Naive thymus-derived CD4-positive, alpha-beta T cell (primary cell): Measurements from ENCODE around the gene CRYBG2. TPM values are rescaled to one million over a fixed set of nuclear protein-coding genes. Genes with fewer than 3 reads are reported as not detected.
A peak's percentile ranks its signal among the peaks of the same experiment; 100 is the strongest.

Experiments used
- ATAC-seq: fragments of 150-1000 bp; cut with Tn5 transposase; 2 replicates; pipeline ENCODE4 v1.10.0; 2021; ENCODE audit warnings: mild to moderate bottlenecking, moderate library complexity
- CTCF ChIA-PET: fragments of 350-600 bp; sonication (Branson Sonifier 250); formaldehyde crosslinking; loops from one replicate; lab custom pipeline; 2021; ENCODE audit warnings: antibody characterized with exemption; lab: Charles Lee
- POLR2A ChIA-PET: fragments of 350-600 bp; sonication (Branson Sonifier 250); formaldehyde crosslinking; loops from one replicate; lab custom pipeline; 2021; ENCODE audit warnings: antibody characterized with exemption, inconsistent platforms; lab: Charles Lee
- DNase-seq, 9 donors: peaks; one replicate each; pipeline versions ENCODE4 v3.0.0 to v3.0.0-alpha.2; 2020 to 2022; ENCODE audit warnings: mixed read lengths in 1 of 9
- H3K27ac ChIP-seq: one replicate; pipeline ENCODE4 v1.7.0; 2013; ENCODE audit warnings: mild to moderate bottlenecking, low read depth, low read length, moderate library complexity
- H3K27me3 ChIP-seq, 2 donors: one replicate each; pipeline ENCODE4 v1.7.0; 2013; ENCODE audit warnings: low read length in 2 of 2, mild to moderate bottlenecking in 2 of 2, moderate library complexity in 2 of 2; ENCODE audit not compliant: control insufficient read depth in 2 of 2, insufficient read depth in 2 of 2
- H3K36me3 ChIP-seq, 3 experiments: 1 replicate in 2 of 3; 2 replicates in 1 of 3; pipeline ENCODE4 v1.7.0; 2013; ENCODE audit warnings: low read length in 3 of 3, mild to moderate bottlenecking in 3 of 3, moderate library complexity in 1 of 3; ENCODE audit not compliant: insufficient read depth in 3 of 3, control insufficient read depth in 2 of 3
- H3K4me1 ChIP-seq, 2 donors: one replicate each; pipeline ENCODE4 v1.7.0; 2013; ENCODE audit warnings: low read length in 2 of 2, mild to moderate bottlenecking in 2 of 2, moderate library complexity in 1 of 2; ENCODE audit not compliant: control insufficient read depth in 2 of 2, insufficient read depth in 2 of 2
- H3K4me3 ChIP-seq: 2 replicates; pipeline ENCODE4 v1.7.0; 2013; ENCODE audit warnings: mild to moderate bottlenecking, low read length
- H3K9me3 ChIP-seq, 3 experiments: 1 replicate in 2 of 3; 2 replicates in 1 of 3; pipeline ENCODE4 v1.7.0; 2013; ENCODE audit warnings: low read length in 3 of 3; ENCODE audit not compliant: control insufficient read depth in 2 of 3
- H3K27ac Mint-ChIP-seq, 9 donors: one replicate each; pipeline ENCODE4 v1.8.0; 2020 to 2022; ENCODE audit warnings: mixed read lengths in 9 of 9, mild to moderate bottlenecking in 8 of 9, moderate library complexity in 5 of 9, inconsistent platforms in 2 of 9
- H3K27me3 Mint-ChIP-seq, 5 donors: one replicate each; pipeline ENCODE4 v1.8.0; 2021 to 2022; ENCODE audit warnings: mixed read lengths in 5 of 5, mild to moderate bottlenecking in 1 of 5
- H3K36me3 Mint-ChIP-seq, 5 donors: one replicate each; pipeline ENCODE4 v1.8.0; 2020 to 2022; ENCODE audit warnings: mixed read lengths in 5 of 5, mild to moderate bottlenecking in 3 of 5, inconsistent platforms in 1 of 5
- H3K4me1 Mint-ChIP-seq, 7 donors: one replicate each; pipeline ENCODE4 v1.8.0; 2020 to 2022; ENCODE audit warnings: mixed read lengths in 7 of 7, mild to moderate bottlenecking in 3 of 7, inconsistent platforms in 1 of 7
- H3K4me3 Mint-ChIP-seq, 10 donors: one replicate each; pipeline ENCODE4 v1.8.0; 2020 to 2022; ENCODE audit warnings: mild to moderate bottlenecking in 10 of 10, mixed read lengths in 10 of 10, moderate library complexity in 6 of 10, inconsistent platforms in 2 of 10
- H3K9me3 Mint-ChIP-seq, 11 donors: one replicate each; pipeline ENCODE4 v1.8.0; 2020 to 2022; ENCODE audit warnings: mixed read lengths in 11 of 11, mild to moderate bottlenecking in 4 of 11, inconsistent platforms in 1 of 11, moderate library complexity in 1 of 11
- intact Hi-C, 2 donors: fragments of 100-400 bp; cut with micrococcal nuclease; formaldehyde crosslinking; loops; one replicate each; pipeline ENCODE4 v1.15.1; 2023
- polyA plus RNA-seq, 2 donors: library from polyadenylated mRNA; unstranded; fragments of 300-500 nt; fragmentation: Illumina TruSeq; gene quantifications; one replicate each; pipeline ENCODE4 v1.2.3, GENCODE V29; 2021
- total RNA-seq, 6 experiments: library from RNA in 5 of 6; stranded (reverse) in 5 of 6; gene quantifications; 1 replicate in 5 of 6; 2 replicates in 1 of 6; pipeline ENCODE4 v1.2.3 and lab custom pipeline; 2021 to 2026

The CRYBG2 gene
- total and polyA plus RNA-seq, 7 experiments from 2014 or later, result 0.59 to 1.5 (median 1.1) TPM; not detected in 2

DNA sequence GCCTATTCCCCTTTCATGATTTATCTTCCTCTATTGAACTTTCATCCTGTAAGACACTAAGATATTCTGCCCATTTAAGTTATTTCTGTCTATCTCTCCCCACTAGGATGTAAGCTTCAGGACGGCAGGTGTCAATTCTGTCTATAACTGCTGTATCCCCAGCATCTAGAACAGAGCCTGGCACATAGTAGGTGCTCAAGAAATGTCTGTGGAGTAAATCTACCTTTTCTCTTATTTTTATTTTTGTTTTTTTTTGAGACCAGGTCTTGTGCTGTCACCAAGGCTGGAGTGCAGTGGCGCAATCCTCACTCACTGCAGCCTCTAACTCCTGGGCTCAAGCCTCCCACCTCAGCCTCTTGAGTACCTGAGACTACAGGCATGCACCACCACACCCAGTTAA, 30.5 kb downstream of the CRYBG2 start:
- H3K27ac ChIP-seq, result peak overlapping the region; percentile 31
- ChIA-PET CTCF (interaction anchor here (1.9 to 19.8 kb wide), 3 partner anchors 40 to 68 kb away, joined by 7 to 541 read pairs (median 26); partner anchors contain the start of gene SH3BGRL3), POLR2A (interaction anchor here (0.6 to 35.3 kb wide), 10 partner anchors 8 to 154 kb away, joined by 3 to 1967 read pairs (median 8); partner anchors contain the start of genes SH3BGRL3, UBXN11, ZNF593 and ZNF683)
- peaks cover 10 to 45% (median 24%) of the 10 kb centered on the region in 5 donors for H3K36me3 Mint-ChIP-seq
- no peaks in the 10 kb centered on the region for H3K9me3 Mint-ChIP-seq
- no peaks in the 10 kb centered on the region for H3K27me3 Mint-ChIP-seq
- ATAC-seq (no peak), DNase-seq (no peak)
- intact Hi-C loops, result no loop called here
- peak overlapping the region in 3 of 10 donors; percentile 42 to 99 (median 79) for H3K4me3 Mint-ChIP-seq
- H3K27ac Mint-ChIP-seq, result peak overlapping the region in 8 of 9 donors; percentile 34 to 94 (median 80)
- peaks cover 27 to 34% of the 10 kb centered on the region in 2 donors for H3K4me1 ChIP-seq
- H3K27me3 ChIP-seq, result no peaks in the 10 kb centered on the region
- no peaks in the 10 kb centered on the region for H3K9me3 ChIP-seq
- H3K36me3 ChIP-seq, result peaks cover 0 to 46% (median 20%) of the 10 kb centered on the region in 3 experiments
- H3K4me1 Mint-ChIP-seq, result peaks cover 24 to 53% (median 33%) of the 10 kb centered on the region in 7 donors
- H3K4me3 ChIP-seq, result no peak overlapping the region

DNA sequence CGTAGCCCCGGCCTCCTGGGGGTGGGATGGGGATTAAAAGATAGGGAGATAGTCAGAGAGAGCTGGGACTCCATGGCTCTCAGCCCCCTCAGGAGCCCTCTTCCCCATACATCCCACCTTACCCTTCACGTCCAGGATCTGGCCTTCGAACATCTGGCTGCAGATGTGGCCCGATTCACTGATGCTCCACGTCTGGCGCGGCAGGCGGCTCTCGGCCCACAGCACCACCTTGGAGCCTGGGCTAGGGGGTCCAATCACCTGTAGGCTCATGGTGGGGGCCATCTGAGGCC, 31.9 kb downstream of the CRYBG2 start:
- peak overlapping the region in 7 of 9 donors; percentile 25 to 99 (median 87) for H3K27ac Mint-ChIP-seq
- no peaks in the 10 kb centered on the region for H3K27me3 Mint-ChIP-seq
- peaks cover 18 to 53% (median 32%) of the 10 kb centered on the region in 5 donors for H3K36me3 Mint-ChIP-seq
- Histone ChIP-seq H3K27me3 (no peaks in the 10 kb centered on the region), H3K36me3 (peaks cover 0 to 51% (median 20%) of the 10 kb centered on the region in 3 experiments), H3K4me1 (peaks cover 37 to 40% of the 10 kb centered on the region in 2 donors), H3K27ac (peak overlapping the region; percentile 77), H3K4me3 (peak overlapping the region; percentile 33), H3K9me3 (no peaks in the 10 kb centered on the region)
- peak overlapping the region in 5 of 10 donors; percentile 32 to 99 (median 79) for H3K4me3 Mint-ChIP-seq
- ATAC-seq (no peak), DNase-seq (no peak)
- H3K4me1 Mint-ChIP-seq, result peaks cover 35 to 65% (median 43%) of the 10 kb centered on the region in 7 donors
- intact Hi-C loops, result loop anchor here in 1 of 2 donors (1.0 kb wide), 1 partner anchor 74 kb away; no protein-coding TSS in a partner anchor
- peaks cover 0 to 2% (median 0%) of the 10 kb centered on the region in 11 donors for H3K9me3 Mint-ChIP-seq
- CTCF ChIA-PET, result interaction anchor here (0.6 to 19.8 kb wide), 13 partner anchors 14 to 152 kb away, joined by 3 to 541 read pairs (median 4); partner anchors contain the start of genes CEP85, SH3BGRL3 and UBXN11
- POLR2A ChIA-PET, result interaction anchor here (0.8 to 35.3 kb wide), 19 partner anchors 12 to 152 kb away, joined by 3 to 1967 read pairs (median 5); partner anchors contain the start of genes CEP85, SH3BGRL3, UBXN11 and ZNF593

DNA sequence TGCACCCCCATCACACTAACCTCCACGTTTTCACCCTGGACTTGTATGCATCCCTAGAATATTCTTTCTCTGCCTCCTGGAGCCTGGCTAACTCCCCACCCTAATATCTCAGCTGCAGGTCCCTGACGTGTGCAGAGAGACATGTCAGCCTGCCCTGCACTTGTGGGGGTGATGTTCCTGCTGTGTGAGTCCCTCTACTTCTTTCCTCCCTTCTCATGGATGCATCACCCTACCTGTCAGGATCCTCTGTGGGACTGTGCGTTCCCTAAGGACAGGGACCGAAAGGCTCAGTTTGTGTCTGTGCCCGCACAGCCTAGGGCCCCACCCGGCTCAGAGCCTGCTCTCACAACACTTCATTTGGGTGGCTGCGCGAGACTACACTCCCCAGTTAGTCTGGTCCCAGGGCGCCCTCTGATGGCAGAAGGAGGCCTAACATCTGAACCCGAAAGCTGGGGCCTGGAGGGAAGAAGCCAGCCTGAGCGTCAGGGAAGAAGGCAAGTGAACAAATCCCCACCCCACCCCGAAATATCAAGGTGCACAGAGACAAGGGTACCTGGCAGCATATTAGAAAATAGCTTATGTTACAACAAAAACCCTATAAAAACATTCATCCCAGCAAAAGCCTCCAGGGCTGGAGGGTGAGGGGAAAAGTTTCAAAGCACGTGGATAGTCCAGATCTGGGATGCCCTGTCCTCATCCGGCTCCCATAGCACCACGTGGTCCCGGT, 32.5 kb downstream of the CRYBG2 start:
- Mint-ChIP-seq H3K4me1 (peaks cover 40 to 70% (median 48%) of the 10 kb centered on the region in 7 donors), H3K9me3 (peaks cover 0 to 2% (median 0%) of the 10 kb centered on the region in 11 donors), H3K4me3 (peak overlapping the region; percentile 79 to 99 (median 94)), H3K36me3 (peaks cover 18 to 53% (median 32%) of the 10 kb centered on the region in 5 donors), H3K27me3 (no peaks in the 10 kb centered on the region), H3K27ac (peak overlapping the region; percentile 87 to 99 (median 96))
- H3K36me3 ChIP-seq, result peaks cover 0 to 51% (median 20%) of the 10 kb centered on the region in 3 experiments
- DNase-seq, result peak; percentile 85 to 98 (median 92)
- peak; percentile 93 for ATAC-seq
- no peaks in the 10 kb centered on the region for H3K27me3 ChIP-seq
- intact Hi-C loops, result loop anchor here (1.0 to 2.0 kb wide), 11 partner anchors 14 to 153 kb away; partner anchors contain the start of genes ZNF593 (in 2 of the 2), C1orf232 (in 1 of the 2) and CEP85 (in 1 of the 2)
- peaks cover 42 to 45% of the 10 kb centered on the region in 2 donors for H3K4me1 ChIP-seq
- CTCF ChIA-PET, result interaction anchor here (0.6 to 19.8 kb wide), 15 partner anchors 10 to 151 kb away, joined by 3 to 541 read pairs (median 4); partner anchors contain the start of genes CEP85, SH3BGRL3 and UBXN11
- POLR2A ChIA-PET, result interaction anchor here (0.8 to 35.3 kb wide), 19 partner anchors 13 to 151 kb away, joined by 3 to 1967 read pairs (median 5); partner anchors contain the start of genes CEP85, SH3BGRL3, UBXN11 and ZNF593
- peak overlapping the region; percentile 98 for H3K4me3 ChIP-seq
- H3K9me3 ChIP-seq, result no peaks in the 10 kb centered on the region
- H3K27ac ChIP-seq, result peak overlapping the region; percentile 77

DNA sequence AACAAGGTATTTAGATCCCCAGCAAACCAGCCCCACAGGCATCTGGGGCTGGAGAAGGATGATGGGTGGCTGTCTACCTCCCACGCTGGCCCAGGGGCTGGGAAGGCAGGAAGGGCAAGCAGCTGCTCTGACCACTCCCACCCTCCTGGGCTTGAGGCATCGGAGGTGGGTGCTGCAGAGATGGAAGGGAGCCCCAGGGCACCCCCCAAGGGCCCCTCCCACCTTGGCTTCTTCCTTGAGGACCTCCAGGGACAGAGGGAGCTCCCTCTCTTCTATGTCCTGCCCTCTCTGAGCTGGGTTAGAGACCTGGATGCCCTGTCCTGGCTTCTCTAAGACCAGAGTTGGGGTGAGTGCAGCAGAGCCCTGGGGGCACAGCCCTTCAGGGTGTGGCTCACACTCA, 33.0 kb downstream of the CRYBG2 start:
- Mint-ChIP-seq H3K27ac (peak overlapping the region; percentile 87 to 99 (median 96)), H3K27me3 (no peaks in the 10 kb centered on the region), H3K36me3 (peaks cover 18 to 53% (median 32%) of the 10 kb centered on the region in 5 donors), H3K9me3 (peaks cover 0 to 2% (median 0%) of the 10 kb centered on the region in 11 donors), H3K4me3 (peak overlapping the region; percentile 79 to 99 (median 95)), H3K4me1 (peaks cover 45 to 76% (median 54%) of the 10 kb centered on the region in 7 donors)
- CTCF ChIA-PET, result interaction anchor here (0.6 to 19.8 kb wide), 10 partner anchors 10 to 111 kb away, joined by 3 to 541 read pairs (median 5); partner anchors contain the start of gene SH3BGRL3
- intact Hi-C loops, result loop anchor here (1.0 to 2.0 kb wide), 10 partner anchors 14 to 152 kb away; partner anchors contain the start of genes ZNF593 (in 2 of the 2), C1orf232 (in 1 of the 2) and CEP85 (in 1 of the 2)
- Histone ChIP-seq H3K9me3 (no peaks in the 10 kb centered on the region), H3K4me3 (peak overlapping the region; percentile 98), H3K27ac (peak overlapping the region; percentile 77), H3K27me3 (no peaks in the 10 kb centered on the region), H3K36me3 (peaks cover 0 to 51% (median 20%) of the 10 kb centered on the region in 3 experiments), H3K4me1 (peaks cover 47 to 51% of the 10 kb centered on the region in 2 donors)
- ATAC-seq (peak; percentile 2), DNase-seq (peak in 1 of 9 donors; percentile 33)
- POLR2A ChIA-PET, result interaction anchor here (0.5 to 35.3 kb wide), 11 partner anchors 12 to 151 kb away, joined by 3 to 1967 read pairs (median 12); partner anchors contain the start of genes CEP85, SH3BGRL3, UBXN11 and ZNF593

DNA sequence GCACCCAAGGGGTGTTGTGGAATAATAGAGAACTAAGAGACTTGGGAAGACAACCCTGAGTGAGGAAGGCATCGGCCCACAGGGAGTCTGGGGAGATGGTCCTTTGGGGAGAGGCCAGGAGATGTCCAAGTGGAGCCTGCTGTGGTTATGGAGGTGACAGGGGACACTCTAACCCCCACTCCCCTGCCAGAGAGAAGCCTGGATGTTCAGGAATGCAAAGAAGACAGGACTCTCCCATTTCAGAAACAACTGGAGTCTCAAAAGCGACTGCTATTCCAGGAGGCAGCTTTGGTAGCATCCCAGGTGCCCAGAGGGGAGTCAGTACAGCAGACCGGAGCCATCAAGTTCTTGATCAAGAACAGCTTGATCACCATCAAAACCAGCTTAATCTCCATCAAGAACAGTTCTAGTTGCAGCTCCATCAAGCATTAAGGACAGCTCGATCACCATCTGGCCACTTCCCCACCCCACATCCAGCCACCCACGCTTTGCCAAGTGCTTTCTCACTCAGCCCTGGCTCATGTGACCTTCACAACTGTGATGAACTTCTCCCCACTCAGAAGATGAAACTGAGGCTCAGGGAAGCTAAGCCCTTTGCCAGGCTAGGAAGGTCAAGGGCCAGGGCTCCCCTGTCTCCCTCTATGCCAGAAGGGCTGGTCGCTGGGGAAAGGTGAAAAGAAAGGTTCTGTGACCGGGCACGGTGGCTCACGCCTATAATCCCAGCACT, 35.4 kb downstream of the CRYBG2 start:
- ChIA-PET CTCF (interaction anchor here (0.6 to 19.8 kb wide), 9 partner anchors 9 to 85 kb away, joined by 3 to 541 read pairs (median 6); partner anchors contain the start of gene SH3BGRL3), POLR2A (interaction anchor here (0.7 to 35.3 kb wide), 19 partner anchors 9 to 284 kb away, joined by 3 to 1967 read pairs (median 6); partner anchors contain the start of genes CEP85, DHDDS, HMGN2 and SH3BGRL3)
- peak in 1 of 9 donors; percentile 57 for DNase-seq
- H3K27ac ChIP-seq, result peak overlapping the region; percentile 77
- H3K4me3 ChIP-seq, result peak overlapping the region; percentile 98
- H3K27me3 Mint-ChIP-seq, result no peaks in the 10 kb centered on the region
- H3K4me3 Mint-ChIP-seq, result peak overlapping the region; percentile 79 to 100 (median 95)
- peaks cover 18 to 45% (median 30%) of the 10 kb centered on the region in 5 donors for H3K36me3 Mint-ChIP-seq
- H3K27ac Mint-ChIP-seq, result peak overlapping the region; percentile 87 to 99 (median 93)
- H3K4me1 Mint-ChIP-seq, result peaks cover 62 to 86% (median 68%) of the 10 kb centered on the region in 7 donors
- H3K9me3 ChIP-seq, result no peaks in the 10 kb centered on the region
- ATAC-seq, result no peak
- peaks cover 67 to 69% of the 10 kb centered on the region in 2 donors for H3K4me1 ChIP-seq
- H3K27me3 ChIP-seq, result no peaks in the 10 kb centered on the region
- intact Hi-C loops, result loop anchor here (2.0 to 5.0 kb wide), 3 partner anchors 42 to 206 kb away; partner anchors contain the start of gene PDIK1L (in 1 of the 2)
- peaks cover 0 to 42% (median 20%) of the 10 kb centered on the region in 3 experiments for H3K36me3 ChIP-seq
- H3K9me3 Mint-ChIP-seq, result peaks cover 0 to 3% (median 0%) of the 10 kb centered on the region in 11 donors
